GM18526 (cell line): ENCODE data around the gene DAAM1.

Source experiments
- POLR2A ChIP-seq: IDR thresholded peaks from 3 replicates; pipeline ENCODE4 v1.6.1; 2011; ENCODE audit not compliant: insufficient read length; ENCODE audit errors: extremely low read depth

Gene DAAM1

GRCh38 chr14:59338761-59339160, 150.3 kb downstream of the DAAM1 start:
- TF ChIP-seq POLR2A: no peak

GRCh38 chr14:59339524-59340330, 151.3 kb downstream of the DAAM1 start:
- no peak for TF ChIP-seq POLR2A

- no peak for TF ChIP-seq POLR2A
These were observed 153.5 kb downstream of the DAAM1 start for GRCh38 chr14:59341858-59342477.

- no peak for TF ChIP-seq POLR2A
These were observed 154.3 kb downstream of the DAAM1 start for GRCh38 chr14:59342516-59343484.

GRCh38 chr14:59343585-59343984, 155.1 kb downstream of the DAAM1 start:
- no peak for TF ChIP-seq POLR2A

- no peak for TF ChIP-seq POLR2A
These were observed 155.5 kb downstream of the DAAM1 start for GRCh38 chr14:59344016-59344415.

- TF ChIP-seq POLR2A: no peak
These were observed 156.4 kb downstream of the DAAM1 start for GRCh38 chr14:59344691-59345455.

GRCh38 chr14:59346329-59346728, 157.9 kb downstream of the DAAM1 start:
- no peak for TF ChIP-seq POLR2A

GRCh38 chr14:59346796-59347510, 158.5 kb downstream of the DAAM1 start:
- TF ChIP-seq POLR2A: no peak

GRCh38 chr14:59347511-59347900, 159.0 kb downstream of the DAAM1 start:
- no peak for TF ChIP-seq POLR2A

GRCh38 chr14:59347915-59348314, 159.4 kb downstream of the DAAM1 start:
- no peak for TF ChIP-seq POLR2A

- TF ChIP-seq POLR2A: no peak
These were observed 160.8 kb downstream of the DAAM1 start for GRCh38 chr14:59349258-59349701.

- TF ChIP-seq POLR2A: no peak
These were observed 164.5 kb downstream of the DAAM1 start for GRCh38 chr14:59352961-59353360.

GRCh38 chr14:59354666-59355065, 166.2 kb downstream of the DAAM1 start:
- no peak for TF ChIP-seq POLR2A

GRCh38 chr14:59355091-59355490, 166.6 kb downstream of the DAAM1 start:
- TF ChIP-seq POLR2A: no peak

- TF ChIP-seq POLR2A: no peak
These were observed 167.8 kb downstream of the DAAM1 start for GRCh38 chr14:59356312-59356711.
